ENCODE measurements around the gene ERCC2. TPM values are rescaled to one million over a fixed set of nuclear protein-coding genes. Genes with fewer than 3 reads are reported as not detected.

ERCC2 gene
- total and polyA plus RNA-seq, 2 of the 8 experiments (the other 6 are each of a cell fraction or from before 2014, with no cell fraction given), result 107 to 117 TPM

DNA sequence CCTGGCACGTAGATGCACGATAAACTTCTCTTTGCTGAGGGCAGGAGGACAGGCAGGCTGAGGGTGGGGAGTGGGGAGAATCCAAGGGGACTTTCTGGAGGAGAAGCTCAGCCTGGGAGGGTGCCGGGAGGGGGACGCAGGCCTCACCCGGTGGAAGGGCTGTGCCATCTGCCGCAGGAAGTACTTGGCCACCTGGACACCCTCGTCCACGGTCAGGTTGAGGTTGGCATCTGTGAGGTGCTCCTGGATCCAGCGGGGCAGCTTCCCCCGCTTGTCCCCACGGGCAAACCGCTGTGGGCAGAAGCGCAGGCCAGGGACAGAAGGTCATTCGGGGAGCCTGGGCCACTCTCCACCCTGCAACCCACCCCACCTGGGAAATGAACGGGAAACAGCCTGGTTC lies 18.3 kb downstream of the ERCC2 start:
- Histone ChIP-seq H3K23me2 (ENCODE audit: low read depth, low read length) (no peaks in the 10 kb centered on the region), H3K9me3 (ENCODE audit: insufficient read depth in 2 of 2, low read depth in 1 of 2, low read length in 1 of 2) (no peaks in the 10 kb centered on the region), H3K4me3 (ENCODE audit: extremely low read depth in 1 of 4, insufficient read depth in 2 of 4, low read depth in 3 of 4, low read length in 4 of 4) (no peak overlapping the region), H2AK5ac (ENCODE audit: low read depth, low read length) (no peak overlapping the region), H3K4me1 (replicated peaks in 1 of 4; ENCODE audit: control insufficient read depth in 3 of 4, insufficient read depth in 4 of 4, low read length in 3 of 4) (peaks cover 0 to 9% (median 5%) of the 10 kb centered on the region in 4 experiments; a peak in 2 of 7 replicates), H4K8ac (ENCODE audit: extremely low read depth, insufficient read depth, low read length) (peak overlapping the region; percentile 22; the same call in 1 of the 2 replicates), H3K14ac (ENCODE audit: insufficient read length) (no peak overlapping the region), H3K27me3 (replicated peaks in 1 of 4; ENCODE audit: control insufficient read depth in 3 of 4, extremely low read depth in 1 of 4, insufficient read depth in 3 of 4, low read length in 3 of 4) (no peaks in the 10 kb centered on the region), H3K79me2 (ENCODE audit: control insufficient read depth in 1 of 2, insufficient read depth in 2 of 2, low read length in 2 of 2) (no peaks in the 10 kb centered on the region), H4K5ac (ENCODE audit: insufficient read length, low read depth, low read length) (no peak overlapping the region), H3K79me1 (ENCODE audit: low read depth, low read length) (peaks cover 2% of the 10 kb centered on the region; the same call in 1 of the 2 replicates), H4K20me1 (replicated peaks in 1 of 2; ENCODE audit: control insufficient read depth in 1 of 2, insufficient read depth in 2 of 2, low read length in 2 of 2) (peaks cover 1 to 33% of the 10 kb centered on the region in 2 experiments), H2BK20ac (ENCODE audit: low read length) (no peak overlapping the region), H3K18ac (ENCODE audit: extremely low read depth, low read length) (no peak overlapping the region), H3K23ac (ENCODE audit: insufficient read length) (no peak overlapping the region), H3K9ac (replicated peaks in 1 of 4; ENCODE audit: extremely low read depth in 1 of 4, low read depth in 3 of 4, low read length in 3 of 4) (no peak overlapping the region), H3K27ac (ENCODE audit: low read depth, low read length) (no peak overlapping the region), H2BK15ac (ENCODE audit: low read length) (no peak overlapping the region), H3K4ac (replicated peaks; ENCODE audit: insufficient read length, low read depth, low read length) (no peak overlapping the region), H2AFZ (ENCODE audit: low read length) (no peak overlapping the region), H2BK120ac (replicated peaks; ENCODE audit: low read depth, low read length) (no peak overlapping the region), H2BK5ac (ENCODE audit: low read depth, low read length) (no peak overlapping the region), H2BK12ac (ENCODE audit: low read depth, low read length) (no peak overlapping the region), H3K36me3 (ENCODE audit: control insufficient read depth in 2 of 4, insufficient read depth in 4 of 4, low read length in 3 of 4) (peaks cover 18 to 68% (median 47%) of the 10 kb centered on the region in 4 experiments), H4K91ac (replicated peaks; ENCODE audit: insufficient read length, low read length) (no peak overlapping the region), H3K4me2 (ENCODE audit: insufficient read depth in 1 of 2, low read depth in 2 of 2, low read length in 2 of 2) (no peak overlapping the region), H3K56ac (replicated peaks; ENCODE audit: insufficient read length, low read depth, low read length) (no peak overlapping the region)
- FAIRE-seq (no peak), DNase-seq (ENCODE audit: low read depth in 1 of 2, low spot score in 2 of 2) (no peak)
- CTCF ChIA-PET (ENCODE audit: partially characterized antibody), result interaction anchor here (1.0 to 1.9 kb wide), 2 partner anchors 87 to 152 kb away, joined by 3 to 4 read pairs; no protein-coding TSS in a partner anchor
- 91% methylated on average over 13 of the region's 15 CpGs; no CpG with 5 or more reads in 1 of the 2 experiments for WGBS, 2 experiments (ENCODE audit: extremely low coverage in 1 of 2, insufficient coverage in 1 of 2, insufficient read length in 1 of 2, insufficient replicate concordance in 2 of 2, low coverage in 1 of 2, low lambda C conversion rate in 2 of 2, missing lambda C conversion rate in 1 of 2)
- POLR2A ChIA-PET (ENCODE audit: partially characterized antibody), result interaction anchor here (1.1 to 5.9 kb wide), 5 partner anchors 8 to 64 kb away, joined by 3 to 36 read pairs (median 6); partner anchors contain the start of gene ERCC2
- TF ChIP-seq SIX5 (IDR thresholded peaks at IDR 0.05; ENCODE audit: low read depth, low read length) (no peak), CBX5 (IDR thresholded peaks at IDR 0.05; ENCODE audit: low read depth, low read length) (no peak), RXRA (IDR thresholded peaks at IDR 0.05; ENCODE audit: insufficient read depth, low read depth, low read length) (no peak), TBP (IDR thresholded peaks at IDR 0.05; ENCODE audit: low read depth, low read length) (no peak), SP4 (IDR thresholded peaks at IDR 0.05; ENCODE audit: low read length) (no peak), FOSL1 (IDR thresholded peaks at IDR 0.05; ENCODE audit: insufficient read depth, low read depth, low read length) (no peak)
- TF ChIP-seq, protein P1, sequence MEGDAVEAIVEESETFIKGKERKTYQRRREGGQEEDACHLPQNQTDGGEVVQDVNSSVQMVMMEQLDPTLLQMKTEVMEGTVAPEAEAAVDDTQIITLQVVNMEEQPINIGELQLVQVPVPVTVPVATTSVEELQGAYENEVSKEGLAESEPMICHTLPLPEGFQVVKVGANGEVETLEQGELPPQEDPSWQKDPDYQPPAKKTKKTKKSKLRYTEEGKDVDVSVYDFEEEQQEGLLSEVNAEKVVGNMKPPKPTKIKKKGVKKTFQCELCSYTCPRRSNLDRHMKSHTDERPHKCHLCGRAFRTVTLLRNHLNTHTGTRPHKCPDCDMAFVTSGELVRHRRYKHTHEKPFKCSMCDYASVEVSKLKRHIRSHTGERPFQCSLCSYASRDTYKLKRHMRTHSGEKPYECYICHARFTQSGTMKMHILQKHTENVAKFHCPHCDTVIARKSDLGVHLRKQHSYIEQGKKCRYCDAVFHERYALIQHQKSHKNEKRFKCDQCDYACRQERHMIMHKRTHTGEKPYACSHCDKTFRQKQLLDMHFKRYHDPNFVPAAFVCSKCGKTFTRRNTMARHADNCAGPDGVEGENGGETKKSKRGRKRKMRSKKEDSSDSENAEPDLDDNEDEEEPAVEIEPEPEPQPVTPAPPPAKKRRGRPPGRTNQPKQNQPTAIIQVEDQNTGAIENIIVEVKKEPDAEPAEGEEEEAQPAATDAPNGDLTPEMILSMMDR (IDR thresholded peaks at IDR 0.05; ENCODE audit: control extremely low read depth in 1 of 3, insufficient read depth in 1 of 3, low read depth in 1 of 3, low read length in 3 of 3), result no peak
